NCI-H1105 treated with DMSO at 0.1 percent for 48 hours (cell line): ENCODE measurements around the gene PTPRN2.
"Not testable (repeated sequence)": the region's sequence is repeated elsewhere in the genome, so short reads cannot be mapped to it uniquely, and the experiment has no call there.

Experiments used
- DNase-seq: peaks from one replicate; lab custom pipeline; 2025; lab: John Stamatoyannopoulos, UW

The PTPRN2 gene

DNA sequence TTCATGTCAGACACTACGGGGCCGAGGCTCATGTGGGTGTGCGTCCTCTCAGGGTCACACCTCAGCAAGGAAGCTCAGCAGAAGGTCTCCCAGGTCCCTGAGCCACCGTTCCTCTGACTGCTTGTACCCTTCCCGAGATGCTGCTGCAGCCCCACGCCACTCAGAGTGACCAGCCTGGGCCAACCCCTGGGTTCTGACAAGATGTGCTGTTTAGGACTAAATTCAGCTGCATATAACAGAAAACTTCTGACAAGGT is 738.4 kb downstream of the PTPRN2 start:
- no peak for DNase-seq

- DNase-seq, result no peak
These were observed 738.9 kb downstream of the PTPRN2 start for GRCh38 chr7:157848508-157849340.

DNA sequence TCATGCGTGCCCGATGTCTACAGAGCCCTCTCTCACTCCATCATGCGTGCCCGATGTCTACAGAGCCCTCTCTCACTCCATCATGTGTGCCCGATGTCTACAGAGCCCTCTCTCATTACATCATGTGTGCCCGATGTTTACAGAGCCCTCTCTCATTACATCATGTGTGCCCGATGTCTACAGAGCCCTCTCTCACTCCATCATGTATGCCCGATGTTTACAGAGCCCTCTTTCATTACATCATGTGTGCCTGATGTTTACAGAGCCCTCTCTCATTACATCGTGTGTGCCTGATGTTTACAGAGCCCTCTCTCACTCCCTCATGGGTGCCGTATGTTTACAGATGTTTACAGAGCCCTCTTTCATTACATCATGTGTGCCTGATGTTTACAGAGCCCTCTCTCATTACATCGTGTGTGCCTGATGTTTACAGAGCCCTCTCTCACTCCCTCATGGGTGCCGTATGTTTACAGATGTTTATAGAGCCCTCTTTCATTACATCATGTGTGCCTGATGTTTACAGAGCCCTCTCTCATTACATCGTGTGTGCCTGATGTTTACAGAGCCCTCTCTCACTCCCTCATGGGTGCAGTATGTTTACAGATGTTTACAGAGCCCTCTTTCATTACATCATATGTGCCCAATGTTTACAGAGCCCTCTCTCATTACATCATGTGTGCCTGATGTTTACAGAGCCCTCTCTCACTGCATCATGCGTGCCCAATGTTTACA is 739.7 kb downstream of the PTPRN2 start:
- DNase-seq, result not testable (repeated sequence)

DNA sequence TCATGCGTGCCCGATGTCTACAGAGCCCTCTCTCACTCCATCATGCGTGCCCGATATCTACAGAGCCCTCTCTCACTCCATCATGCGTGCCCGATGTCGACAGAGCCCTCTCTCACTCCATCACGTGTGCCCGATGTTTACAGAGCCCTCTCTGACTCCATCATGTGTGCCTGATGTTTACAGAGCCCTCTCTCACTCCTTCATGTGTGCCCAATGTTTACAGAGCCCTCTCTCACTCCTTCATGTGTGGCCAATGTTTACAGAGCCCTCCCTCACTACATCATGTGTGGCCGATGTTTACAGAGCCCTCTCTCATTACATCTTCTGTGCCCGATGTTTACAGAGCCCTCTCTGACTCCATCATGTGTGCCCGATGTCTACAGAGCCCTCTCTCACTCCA is 740.9 kb downstream of the PTPRN2 start:
- not testable (repeated sequence) for DNase-seq

GRCh38 chr7:157846271-157846670 is 741.4 kb downstream of the PTPRN2 start:
- no peak for DNase-seq

DNA sequence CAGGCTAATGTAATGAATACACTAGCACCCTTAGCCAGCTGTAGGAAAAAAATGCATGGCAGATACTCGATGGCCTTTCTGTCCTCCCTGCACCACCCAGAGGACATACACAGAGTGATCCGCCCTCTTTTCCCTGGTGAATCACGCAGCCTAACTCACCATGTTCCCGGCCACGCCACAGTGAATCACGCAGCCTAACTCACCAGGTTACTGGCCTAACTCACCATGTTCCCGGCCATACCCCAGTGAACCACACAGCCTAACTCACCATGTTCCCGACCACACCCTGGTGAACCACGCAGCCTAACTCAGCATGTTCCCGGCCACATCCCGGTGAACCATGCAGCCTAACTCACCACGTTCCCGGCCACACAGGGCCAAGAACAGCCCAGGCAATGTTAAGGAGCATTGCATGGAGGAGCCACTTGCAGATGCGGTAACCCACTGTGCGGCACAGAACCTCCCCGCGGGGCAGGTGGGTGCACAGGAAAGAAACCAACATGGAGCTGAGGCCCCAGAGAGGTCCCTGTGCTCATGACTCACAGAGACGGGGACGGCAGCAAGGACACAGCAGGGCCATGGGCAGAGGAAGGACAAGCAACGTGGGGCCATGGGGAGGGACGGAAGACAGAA is 742.3 kb downstream of the PTPRN2 start:
- no peak for DNase-seq

DNA sequence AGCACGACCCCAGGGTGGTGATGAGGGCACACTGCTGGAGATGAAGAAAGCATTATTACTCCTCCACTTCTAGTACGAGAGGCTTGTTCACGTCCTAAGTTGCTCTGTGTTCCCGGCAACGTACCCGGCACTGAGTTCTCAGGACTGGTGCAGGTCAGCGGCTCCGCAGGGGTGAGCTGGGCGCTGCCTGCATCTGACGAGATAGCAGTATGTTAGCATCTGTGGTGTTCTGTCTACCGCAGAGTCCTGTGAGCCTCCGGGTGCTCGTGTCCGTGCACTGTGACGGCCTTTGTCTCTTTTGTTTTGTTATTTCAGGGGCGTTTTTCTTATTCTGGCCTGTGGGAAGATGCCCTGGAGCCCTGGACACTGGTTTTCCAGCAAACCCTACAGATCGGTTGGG is 743.0 kb downstream of the PTPRN2 start:
- no peak for DNase-seq

GRCh38 chr7:157844141-157844540 is 743.5 kb downstream of the PTPRN2 start:
- DNase-seq, result no peak

- DNase-seq, result no peak
These were observed 744.1 kb downstream of the PTPRN2 start for GRCh38 chr7:157843336-157844140.

GRCh38 chr7:157841773-157842370 is 745.8 kb downstream of the PTPRN2 start:
- no peak for DNase-seq

DNA sequence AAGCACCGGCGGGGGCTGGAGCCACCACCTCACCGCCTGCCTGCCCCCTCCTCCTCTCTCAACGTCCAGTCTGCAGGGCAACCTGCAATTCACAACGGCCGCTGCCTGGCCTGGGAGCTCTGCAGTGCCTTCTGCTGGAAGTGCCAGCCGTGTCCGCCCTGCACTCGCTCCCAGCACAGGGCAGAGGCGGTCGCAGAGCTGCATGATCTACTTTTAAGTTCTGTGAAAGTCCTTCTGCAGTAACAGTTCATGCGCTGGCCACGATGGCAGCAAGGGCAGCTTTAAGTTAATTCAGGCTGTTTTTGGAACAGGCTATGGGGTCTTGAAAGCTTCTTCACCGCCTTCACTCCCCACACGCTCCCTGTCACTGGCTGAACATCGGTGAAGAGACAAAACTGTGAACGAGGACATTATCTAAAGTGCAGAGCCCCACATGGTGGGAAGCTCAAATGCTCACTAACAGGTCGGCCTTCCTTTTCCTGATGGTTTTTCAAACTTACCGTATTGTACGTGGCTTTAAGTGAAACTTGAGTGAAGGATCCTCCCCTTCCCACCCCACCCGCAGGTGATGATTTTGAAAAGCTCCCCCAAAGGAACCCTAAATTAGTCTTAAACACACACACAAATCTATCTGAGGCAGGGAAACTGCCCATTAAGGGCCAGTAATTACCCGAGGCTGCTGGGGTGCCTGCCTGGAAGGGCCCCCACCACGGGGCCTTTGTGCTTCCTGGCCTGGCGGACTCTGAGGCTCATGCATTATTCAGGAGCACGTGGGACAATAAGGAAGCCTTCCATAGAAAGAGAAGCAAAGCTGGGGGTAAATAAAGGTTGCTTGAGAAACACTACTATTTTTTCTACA is 746.5 kb downstream of the PTPRN2 start:
- no peak for DNase-seq

DNA sequence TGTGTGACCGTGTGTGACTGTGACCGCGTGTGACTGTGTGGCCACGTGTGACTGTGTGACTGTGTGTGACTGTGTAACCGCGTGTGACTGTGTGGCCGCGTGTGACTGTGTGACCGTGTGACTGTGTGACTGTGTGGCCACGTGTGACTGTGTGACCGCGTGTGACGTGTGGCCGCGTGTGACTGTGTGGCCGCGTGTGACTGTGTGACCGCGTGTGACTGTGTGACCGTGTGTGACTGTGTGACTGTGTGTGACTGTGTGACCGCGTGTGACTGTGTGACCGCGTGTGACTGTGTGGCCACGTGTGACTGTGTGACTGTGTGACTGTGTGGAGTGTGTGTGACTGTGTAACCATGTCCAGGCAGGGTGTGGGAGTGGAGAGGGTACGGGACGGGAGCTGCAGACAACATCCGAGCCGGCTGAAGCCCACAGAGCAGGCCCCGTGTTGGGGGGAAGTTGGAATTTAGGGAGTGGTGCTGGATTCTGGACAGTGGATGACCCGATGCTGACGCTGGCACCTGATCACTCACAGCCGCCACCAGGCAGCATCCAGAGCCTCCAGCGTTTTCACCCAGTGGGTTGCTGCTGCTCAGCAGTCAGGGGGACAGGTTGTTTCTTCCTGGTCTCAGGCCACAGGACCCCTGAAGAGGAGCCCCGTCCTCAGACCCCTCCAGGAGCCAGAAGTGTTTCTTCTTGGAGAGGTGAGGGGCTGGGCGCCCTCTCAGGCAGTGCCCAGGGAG is 747.3 kb downstream of the PTPRN2 start:
- no peak for DNase-seq

GRCh38 chr7:157839672-157840167 is 747.9 kb downstream of the PTPRN2 start:
- no peak for DNase-seq

GRCh38 chr7:157839226-157839625 is 748.4 kb downstream of the PTPRN2 start:
- DNase-seq, result no peak

- no peak for DNase-seq
These were observed 750.1 kb downstream of the PTPRN2 start for GRCh38 chr7:157837561-157837960.

DNA sequence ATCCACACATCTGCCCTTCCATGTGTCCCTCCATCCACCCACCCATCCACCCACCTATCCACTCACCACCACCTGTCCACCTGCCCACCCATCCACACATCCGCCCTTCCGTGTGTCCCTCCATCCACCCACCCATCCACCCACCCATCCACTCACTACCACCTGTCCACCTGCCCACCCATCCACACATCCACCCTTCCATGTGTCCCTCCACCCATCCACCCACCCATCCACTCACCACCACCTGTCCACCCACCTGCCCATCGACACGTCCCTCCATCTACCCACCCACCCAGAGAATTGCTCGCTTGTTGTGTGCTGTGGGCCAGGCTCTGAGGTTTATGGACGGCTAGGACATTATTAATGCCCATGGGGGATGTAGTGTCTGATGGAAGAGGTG is 750.6 kb downstream of the PTPRN2 start:
- DNase-seq, result no peak

GRCh38 chr7:157834501-157835163 is 753.0 kb downstream of the PTPRN2 start:
- no peak for DNase-seq

- DNase-seq, result no peak
These were observed 754.6 kb downstream of the PTPRN2 start for GRCh38 chr7:157832866-157833607.

DNA sequence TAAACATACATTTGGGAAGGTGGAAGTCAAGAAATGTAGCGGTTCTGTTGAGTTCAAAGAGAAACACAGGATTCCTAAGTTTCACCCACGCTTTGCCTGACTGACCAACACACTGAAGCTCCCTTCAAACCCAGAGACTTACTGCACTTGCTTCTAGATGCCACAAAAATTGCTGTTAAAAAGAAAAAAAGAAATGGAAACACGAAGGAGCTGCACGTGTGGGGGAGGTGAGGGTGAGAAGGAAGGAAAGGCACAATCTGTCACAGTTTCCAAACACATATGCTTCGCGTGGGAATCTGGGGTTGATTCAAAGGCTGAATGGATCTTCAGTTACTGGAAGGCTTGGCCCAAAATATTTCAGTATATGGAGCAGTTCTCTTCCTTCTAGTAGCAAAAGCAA is 755.2 kb downstream of the PTPRN2 start:
- no peak for DNase-seq
